WI38 (cell line): ENCODE data around the gene TMC4.
"Not testable (repeated sequence)": the region's sequence is repeated elsewhere in the genome, so short reads cannot be mapped to it uniquely, and the experiment has no call there.

Source experiments
- H3K4me3 ChIP-seq: 2 replicates; pipeline ENCODE4 v1.5.1; 2011; ENCODE audit warnings: low read depth, mild to moderate bottlenecking, control low read depth, low read length
- CTCF ChIP-seq: IDR thresholded peaks from 2 replicates; pipeline ENCODE4 v1.5.1; 2012; ENCODE audit warnings: low read depth, mild to moderate bottlenecking, control low read depth, low read length

Gene TMC4

DNA sequence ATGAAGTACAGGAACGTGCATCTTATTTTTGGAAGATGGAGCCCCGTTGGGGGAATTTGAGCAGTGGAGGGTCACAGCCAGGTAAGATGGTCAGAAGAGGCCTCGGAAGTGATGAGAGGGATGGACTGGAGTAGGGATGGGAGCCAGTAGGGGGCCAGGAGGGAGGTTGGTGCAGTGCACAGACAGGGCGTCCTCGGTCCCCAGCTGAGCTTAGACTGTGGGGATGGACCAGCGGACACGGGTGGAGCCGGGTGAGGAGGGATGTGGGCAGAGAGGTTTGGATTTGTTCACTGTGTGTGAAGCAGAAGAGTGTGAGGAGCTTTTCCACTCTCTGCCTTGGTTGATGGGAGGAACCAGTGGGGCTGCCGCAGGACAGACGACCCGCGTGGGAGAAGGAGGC, 38.3 kb upstream of the TMC4 start:
- H3K4me3 ChIP-seq = no peak overlapping the region
- TF ChIP-seq CTCF = no peak

DNA sequence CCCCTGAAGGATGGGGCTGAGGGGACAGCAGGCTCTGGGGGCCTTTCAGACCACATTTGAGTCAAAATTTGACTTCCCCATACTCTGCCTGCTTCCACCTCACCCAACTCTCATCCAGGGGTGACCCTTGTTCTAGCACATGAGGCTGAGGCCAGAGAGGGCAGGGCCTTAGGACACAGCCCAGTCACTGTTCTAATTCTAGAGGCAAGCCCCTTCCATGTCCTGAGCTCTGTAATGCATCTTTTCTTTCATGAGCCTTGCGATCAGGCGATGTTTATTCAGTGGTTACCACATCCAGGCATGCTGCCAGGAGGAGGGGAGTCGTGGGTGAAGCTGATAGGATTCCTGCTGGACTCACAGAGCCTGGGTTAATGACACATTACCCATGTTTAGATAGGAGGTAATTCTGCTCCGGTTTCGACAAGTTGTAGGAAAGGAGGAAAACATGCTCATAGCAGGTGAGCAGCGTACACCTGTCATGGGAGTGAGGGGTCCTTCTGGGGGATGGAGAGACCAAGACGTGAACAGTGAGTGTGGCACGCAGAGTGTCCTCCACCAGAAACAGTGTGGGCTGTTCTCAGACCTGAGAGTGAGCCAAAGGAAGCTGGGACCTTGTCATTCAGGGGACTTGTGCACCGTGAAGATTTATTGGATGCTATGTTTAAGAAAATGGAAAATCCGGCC, 37.0 kb upstream of the TMC4 start:
- no peak for TF ChIP-seq CTCF
- no peak overlapping the region for H3K4me3 ChIP-seq

GRCh38 chr19:54209058-54209810, 36.3 kb upstream of the TMC4 start:
- no peak overlapping the region for H3K4me3 ChIP-seq
- TF ChIP-seq CTCF = no peak

- no peak for TF ChIP-seq CTCF
- H3K4me3 ChIP-seq = no peak overlapping the region
Measured at GRCh38 chr19:54208784-54209057, 35.8 kb upstream of the TMC4 start.

DNA sequence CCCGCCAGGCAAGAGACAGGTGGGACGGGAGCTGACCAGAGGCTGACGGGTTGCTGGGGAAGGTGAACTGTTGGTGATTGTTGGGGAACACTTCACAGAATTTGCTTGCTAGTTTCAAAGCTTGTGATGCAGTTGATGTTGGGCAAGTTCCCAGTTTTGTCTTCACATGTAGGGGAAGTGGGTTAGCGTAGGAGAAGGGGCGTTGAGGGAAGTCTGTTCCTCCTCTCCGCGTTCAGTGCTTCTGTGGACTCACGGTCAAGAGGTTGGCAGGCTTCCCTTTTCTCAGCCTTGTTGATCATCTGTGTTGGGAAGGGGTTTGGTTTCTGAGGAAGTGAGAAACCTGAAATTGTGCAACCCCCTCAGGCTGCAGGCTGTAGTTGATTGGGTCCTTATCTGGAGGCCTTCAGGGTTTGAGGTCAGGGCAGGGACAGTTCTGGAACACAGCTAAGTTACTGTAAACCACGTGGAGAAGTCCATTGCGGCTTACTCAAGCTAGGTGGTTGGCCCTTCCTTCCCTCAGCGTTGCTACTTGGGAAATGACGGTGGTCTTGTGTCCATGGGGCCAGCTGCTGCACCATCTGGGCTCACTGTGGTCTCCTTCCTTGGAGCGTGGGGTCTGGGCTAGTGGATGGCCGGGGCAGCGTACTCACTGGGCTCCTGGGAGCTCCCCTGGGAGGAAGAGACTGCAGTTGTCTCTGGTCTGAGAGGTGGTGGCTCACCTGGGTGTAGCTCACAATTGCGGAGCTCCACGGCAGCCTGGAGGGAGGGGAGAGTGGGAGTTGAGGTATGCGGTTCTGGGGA, 35.2 kb upstream of the TMC4 start:
- no peak overlapping the region for H3K4me3 ChIP-seq
- no peak for TF ChIP-seq CTCF

DNA sequence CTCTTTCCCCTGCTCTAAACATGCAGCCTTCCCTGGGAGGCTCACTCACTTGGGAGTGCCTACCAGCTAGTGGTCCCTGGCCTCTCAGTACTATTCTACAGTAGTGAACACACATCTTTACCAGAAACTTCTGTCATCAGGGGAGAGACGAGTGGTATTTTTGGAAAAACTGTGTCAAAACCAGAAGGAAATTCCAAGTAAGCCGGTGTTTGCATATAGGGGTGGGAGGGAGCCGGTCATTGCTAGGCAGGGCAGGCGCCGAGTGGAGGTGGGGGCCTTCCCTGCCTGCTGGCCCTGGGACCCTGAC, 34.7 kb upstream of the TMC4 start:
- TF ChIP-seq CTCF = no peak
- no peak overlapping the region for H3K4me3 ChIP-seq

DNA sequence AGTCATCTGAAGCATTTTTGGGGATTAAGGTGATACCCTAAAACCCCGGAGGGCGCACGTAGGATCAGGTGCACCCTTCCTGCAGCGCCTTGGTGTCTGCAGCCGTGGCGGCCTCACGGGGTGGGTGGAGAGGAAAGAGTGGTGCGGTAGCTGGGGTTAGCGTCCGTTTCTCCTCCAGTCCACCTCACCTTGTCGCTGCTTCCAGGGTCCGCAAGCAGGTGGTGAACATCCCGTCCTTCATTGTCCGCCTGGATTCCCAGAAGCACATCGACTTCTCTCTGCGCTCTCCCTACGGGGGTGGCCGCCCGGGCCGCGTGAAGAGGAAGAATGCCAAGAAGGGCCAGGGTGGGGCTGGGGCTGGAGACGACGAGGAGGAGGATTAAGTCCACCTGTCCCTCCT, 34.2 kb upstream of the TMC4 start:
- not testable (repeated sequence) for H3K4me3 ChIP-seq
